Activated CD8-positive, alpha-beta memory T cell treated with anti-CD3 and anti-CD28 coated beads for 1 hour (primary cell): Measurements from ENCODE around the gene IQCB1.
A peak's percentile ranks its signal among the peaks of the same experiment; 100 is the strongest.
"Not testable (repeated sequence)": the region's sequence is repeated elsewhere in the genome, so short reads cannot be mapped to it uniquely, and the experiment has no call there.

Experiments used
- DNase-seq, 2 donors: peaks; one replicate each; pipeline ENCODE4 v3.0.0-alpha.2; 2020; ENCODE audit warnings: low read depth in 1 of 2; ENCODE audit errors: extremely low read depth in 1 of 2

IQCB1 gene, protein sequence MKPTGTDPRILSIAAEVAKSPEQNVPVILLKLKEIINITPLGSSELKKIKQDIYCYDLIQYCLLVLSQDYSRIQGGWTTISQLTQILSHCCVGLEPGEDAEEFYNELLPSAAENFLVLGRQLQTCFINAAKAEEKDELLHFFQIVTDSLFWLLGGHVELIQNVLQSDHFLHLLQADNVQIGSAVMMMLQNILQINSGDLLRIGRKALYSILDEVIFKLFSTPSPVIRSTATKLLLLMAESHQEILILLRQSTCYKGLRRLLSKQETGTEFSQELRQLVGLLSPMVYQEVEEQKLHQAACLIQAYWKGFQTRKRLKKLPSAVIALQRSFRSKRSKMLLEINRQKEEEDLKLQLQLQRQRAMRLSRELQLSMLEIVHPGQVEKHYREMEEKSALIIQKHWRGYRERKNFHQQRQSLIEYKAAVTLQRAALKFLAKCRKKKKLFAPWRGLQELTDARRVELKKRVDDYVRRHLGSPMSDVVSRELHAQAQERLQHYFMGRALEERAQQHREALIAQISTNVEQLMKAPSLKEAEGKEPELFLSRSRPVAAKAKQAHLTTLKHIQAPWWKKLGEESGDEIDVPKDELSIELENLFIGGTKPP

DNA sequence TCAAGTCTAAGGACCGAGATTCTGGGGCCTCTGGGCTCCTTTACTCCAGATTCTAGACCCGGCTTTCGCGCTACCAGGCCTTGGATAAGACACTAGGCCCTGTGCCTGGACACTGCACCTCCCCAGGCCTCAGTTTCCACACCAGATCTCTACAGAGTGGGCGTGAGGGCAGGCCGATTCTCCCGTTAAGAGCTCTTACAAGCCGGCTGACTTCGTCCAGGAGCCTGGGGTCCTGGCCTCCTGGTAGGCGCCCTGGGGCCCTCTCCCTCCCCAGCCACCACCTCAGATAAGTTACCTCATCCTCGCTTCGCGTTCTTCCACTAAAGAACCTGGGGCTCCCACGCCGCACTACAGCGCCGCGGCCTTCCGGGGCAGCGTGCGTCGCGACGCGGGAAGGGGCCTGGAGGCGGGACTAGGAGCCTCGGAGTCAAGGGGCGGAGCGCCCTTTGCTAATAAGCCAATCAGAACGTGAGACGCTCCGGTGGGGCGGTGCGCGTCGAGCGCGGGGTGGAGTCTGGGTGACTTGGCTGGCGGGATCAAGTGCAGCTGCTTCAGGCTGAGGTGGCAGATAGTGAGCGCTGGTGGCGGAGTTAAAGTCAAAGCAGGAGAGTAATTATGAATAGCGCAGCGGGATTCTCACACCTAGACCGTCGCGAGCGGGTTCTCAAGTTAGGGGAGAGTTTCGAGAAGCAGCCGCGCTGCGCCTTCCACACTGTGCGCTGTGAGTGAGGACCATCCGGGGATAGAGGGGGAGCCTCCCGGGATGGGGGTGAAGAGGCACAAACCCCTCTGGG is at the start of gene IQCB1, which contains the start of gene EAF2:
Gene IQCB1 (minus strand): TSS at position 390 of the 794 bp plus-strand sequence. CDS start 6,100 bp downstream, outside the sequence.
Gene EAF2 (plus strand): TSS at position 539 of the 794 bp plus-strand sequence. CDS start 77 bp downstream, at position 616.
- DNase-seq = peak; percentile 85 to 88

DNA sequence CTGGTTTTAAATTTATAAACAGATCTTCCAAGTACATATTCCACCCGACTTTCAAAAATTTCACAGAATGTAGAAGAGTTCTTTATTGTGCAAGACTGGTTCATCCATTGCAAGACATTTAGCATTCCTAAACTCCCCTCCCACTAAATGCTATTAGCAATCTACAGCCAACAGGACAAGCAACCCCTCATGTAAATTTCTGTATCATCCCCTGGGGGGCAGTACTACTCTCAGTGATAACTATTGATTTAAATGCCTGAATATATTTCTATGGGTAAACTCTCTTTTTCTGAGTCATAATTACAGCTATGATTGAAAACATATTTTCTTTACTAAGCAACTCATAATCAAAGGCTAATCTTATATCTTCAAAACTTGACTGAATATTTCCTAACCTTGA is 48.6 kb upstream of the IQCB1 start:
- no peak for DNase-seq

DNA sequence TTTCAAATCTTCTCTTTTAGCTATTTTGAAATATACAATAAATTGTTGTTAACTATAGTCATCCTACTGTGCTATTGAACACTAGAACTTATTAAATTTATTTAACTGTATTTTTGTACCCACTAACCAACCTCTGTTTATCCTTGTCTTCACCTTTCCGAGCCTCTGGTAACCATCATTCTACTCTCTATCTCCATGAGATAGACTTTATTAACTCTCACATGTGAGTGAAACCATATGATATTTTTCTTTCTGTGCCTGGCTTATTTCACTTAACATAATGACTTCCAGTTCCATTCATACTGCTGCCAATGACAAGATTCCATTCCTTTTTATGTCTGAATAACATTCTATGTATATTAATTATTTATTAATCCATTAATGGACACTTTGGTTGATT is 43.6 kb upstream of the IQCB1 start:
- DNase-seq = no peak

DNA sequence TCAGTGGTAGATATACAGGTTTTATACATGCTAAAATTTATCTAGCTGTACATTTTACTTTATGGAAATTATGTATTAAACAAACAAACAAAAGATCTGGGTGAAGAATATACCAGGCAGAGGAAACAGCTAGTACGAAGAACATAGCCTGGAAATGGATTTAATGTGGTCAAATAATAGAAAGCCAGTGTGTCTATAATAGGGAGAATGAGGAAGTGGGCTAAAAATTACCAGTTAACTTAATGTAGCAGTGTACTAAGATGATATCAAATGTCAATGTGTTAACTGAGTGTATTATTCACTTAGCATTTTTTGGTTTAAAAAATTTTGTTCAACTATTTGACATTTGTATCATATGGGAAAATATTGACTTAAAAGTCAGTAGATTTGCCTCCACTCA is 36.6 kb upstream of the IQCB1 start:
- no peak for DNase-seq

DNA sequence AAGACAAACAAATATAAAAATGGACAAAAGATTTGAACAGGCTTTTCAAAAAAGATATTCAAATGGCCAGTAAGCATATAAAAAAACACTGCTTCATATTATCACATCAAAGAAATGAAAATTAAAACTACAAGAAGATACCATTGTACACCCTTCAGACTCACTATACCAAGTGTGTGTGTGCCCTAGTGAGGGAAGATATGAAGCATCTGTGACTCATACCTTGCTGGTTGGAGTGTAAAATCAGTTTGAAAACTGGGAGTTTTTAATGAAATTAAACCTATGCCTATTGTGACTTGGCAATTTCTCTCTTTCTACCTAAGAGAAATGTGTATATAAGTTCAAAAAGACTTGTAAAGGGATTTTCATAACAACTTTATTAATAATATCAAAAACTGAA is 35.9 kb upstream of the IQCB1 start:
- DNase-seq = no peak

DNA sequence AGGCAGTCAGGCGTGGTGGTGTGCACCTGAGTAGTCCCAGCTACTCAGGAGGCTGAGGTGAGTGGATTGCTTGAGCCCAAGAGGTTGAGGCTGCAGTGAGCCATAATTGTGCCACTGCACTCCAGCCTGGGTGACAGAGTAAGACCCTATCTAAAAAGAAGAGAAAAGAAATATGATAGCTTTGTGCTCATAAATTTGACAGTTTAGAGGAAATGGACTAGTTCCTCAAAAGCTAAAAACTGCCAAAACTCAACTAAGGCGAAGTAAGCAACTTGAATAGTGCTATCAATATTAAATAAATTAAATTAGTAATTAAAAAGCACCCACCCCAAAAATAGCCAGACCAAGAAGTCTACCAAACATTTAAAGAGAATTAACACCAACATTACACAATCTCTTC is 34.9 kb upstream of the IQCB1 start:
- DNase-seq = no peak

DNA sequence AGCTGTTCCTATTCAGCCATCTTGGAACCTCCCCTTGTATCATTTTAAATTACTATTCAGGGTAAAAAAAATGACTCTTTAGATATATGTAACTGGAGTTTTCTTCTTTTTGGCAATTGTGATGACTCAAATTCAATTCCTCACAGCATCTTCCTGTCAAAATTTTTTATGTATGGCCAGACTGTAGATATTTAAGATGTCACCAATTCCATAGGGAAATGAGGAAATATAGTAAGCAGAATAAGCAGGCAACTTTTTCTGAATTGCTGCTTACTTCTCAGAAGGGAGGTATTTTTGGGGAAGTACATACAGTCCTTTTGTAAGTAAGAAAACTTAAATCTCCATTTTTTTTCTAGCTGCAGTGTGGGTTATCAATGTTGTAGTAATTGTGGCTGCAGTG is 28.9 kb upstream of the IQCB1 start:
- DNase-seq = no peak

DNA sequence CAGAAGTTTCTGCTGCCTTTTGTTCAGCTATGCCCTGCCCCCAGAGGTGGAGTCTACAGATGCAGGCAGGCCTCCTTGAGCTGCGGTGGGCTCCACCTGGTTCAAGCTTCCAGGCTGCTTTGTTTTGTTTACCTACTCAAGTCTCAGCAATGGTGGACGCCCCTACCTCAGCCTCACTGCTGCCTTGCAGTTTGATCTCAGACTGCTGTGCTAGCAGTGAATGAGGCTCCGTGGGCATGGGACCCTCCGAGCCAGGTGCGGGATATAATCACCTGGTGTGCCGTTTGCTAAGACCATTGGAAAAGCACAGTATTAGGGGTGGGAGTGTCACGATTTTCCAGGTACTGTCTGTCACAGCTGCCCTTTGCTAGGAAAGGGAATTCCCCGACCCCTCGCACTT is 28.4 kb upstream of the IQCB1 start:
- not testable (repeated sequence) for DNase-seq

DNA sequence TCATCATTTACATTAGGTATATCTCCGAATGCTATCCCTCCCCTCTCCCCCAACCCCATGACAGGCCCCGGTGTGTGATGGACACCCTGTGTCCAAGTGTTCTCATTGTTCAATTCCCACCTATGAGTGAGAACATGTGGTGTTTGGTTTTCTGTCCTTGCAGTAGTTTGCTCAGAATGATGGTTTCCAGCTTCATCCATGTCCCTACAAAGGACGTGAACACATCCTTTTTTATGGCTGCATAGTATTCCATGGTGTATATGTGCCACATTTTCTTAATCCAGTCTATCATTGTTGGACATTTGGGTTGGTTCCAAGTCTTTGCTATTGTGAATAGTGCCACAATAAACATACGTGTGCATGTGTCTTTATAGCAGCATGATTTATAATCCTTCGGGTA is 22.9 kb upstream of the IQCB1 start:
- DNase-seq = not testable (repeated sequence)

DNA sequence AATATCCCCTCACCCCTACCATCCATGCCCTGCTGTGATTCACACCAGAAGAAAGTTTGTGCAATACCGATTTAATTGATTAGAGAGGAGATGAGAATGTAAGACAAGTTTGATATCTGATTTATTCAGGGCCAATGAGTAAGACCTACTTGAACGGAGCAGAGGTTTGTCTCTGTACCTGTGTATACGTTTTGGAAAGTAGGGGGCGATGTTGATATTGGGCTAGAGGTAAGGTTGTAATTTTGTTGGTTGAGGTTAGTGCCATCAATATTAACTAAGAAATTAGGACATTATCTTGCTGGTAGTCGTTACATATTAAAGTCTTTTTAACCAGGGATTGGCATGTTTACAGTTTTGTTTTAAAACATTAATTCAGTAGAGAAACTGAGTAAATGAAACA is 20.7 kb upstream of the IQCB1 start:
- no peak for DNase-seq

DNA sequence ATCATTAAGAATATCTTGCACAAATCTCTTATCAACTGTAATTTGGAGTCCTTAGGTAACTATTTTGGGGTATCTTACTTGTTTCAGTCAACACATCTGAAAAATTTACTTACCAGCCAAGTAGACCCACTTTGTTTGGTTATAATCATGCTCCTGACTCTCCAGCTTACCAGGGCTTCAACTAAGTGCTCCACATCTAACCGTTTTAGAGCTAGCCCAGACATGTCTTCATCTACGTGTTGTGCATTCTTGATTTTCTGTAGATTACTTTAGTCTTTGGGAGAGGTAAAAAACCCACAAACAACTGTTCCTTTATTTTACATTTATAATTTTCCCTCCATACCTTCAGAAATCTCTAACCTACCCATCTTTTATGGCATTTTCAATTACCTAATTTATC is 17.4 kb upstream of the IQCB1 start:
- DNase-seq = no peak

DNA sequence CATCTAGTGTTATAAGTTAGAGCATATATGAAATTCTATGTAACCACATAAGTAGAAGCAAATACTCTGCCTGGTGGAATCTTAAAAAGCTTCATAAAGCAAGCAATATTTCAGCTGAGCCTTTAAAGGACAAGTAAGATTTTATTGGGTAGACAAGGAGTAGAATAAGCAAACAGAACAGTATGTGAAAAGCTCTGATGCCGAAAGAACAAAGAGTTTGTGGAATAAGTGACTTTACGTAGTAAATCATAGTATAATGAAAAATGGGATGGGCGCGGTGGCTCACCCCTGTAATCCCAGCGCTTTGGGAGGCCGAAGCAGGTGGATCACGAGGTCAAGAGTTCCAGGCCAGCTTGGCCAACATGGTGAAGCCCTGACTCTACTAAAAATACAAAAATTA is 10.0 kb upstream of the IQCB1 start:
- DNase-seq = no peak

DNA sequence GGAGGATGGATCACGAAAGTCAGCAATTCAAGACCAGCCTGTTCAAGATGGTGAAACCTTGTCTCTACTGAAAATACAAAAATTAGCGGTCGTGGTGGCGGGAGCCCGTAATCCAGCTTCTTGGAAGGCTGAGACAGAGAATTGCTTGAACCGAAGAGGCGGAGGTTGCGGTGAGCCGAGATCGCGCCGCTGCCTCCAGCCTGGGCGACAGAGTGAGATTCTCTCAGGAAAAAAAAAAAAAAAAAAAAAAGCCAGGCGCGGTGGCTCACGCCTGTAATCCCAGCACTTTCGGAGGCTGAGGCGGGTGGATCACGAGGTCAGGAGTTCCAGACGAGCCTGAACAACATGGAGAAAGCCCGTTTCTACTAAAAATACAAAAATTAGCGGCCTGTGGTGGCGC is 5.1 kb upstream of the IQCB1 start:
- no peak for DNase-seq

DNA sequence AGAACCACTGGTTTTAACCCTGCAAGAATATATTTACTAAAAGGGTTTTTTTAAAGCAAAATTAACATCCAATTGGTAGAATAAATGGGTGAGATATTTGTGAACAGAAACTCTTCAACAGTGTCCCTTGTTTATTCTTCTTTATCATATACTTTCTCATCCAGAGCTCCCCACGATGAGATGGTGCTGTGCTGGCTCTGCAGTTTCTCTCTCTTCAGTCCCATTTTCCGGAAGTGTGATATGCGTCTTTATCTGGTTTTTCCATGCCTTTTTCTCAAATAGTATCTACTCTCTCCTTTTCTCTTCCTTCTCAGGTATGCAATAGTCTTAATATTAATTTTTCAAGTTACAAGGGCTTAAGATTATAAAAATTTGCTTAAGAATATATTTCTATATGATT is 1.6 kb upstream of the IQCB1 start:
- no peak for DNase-seq

DNA sequence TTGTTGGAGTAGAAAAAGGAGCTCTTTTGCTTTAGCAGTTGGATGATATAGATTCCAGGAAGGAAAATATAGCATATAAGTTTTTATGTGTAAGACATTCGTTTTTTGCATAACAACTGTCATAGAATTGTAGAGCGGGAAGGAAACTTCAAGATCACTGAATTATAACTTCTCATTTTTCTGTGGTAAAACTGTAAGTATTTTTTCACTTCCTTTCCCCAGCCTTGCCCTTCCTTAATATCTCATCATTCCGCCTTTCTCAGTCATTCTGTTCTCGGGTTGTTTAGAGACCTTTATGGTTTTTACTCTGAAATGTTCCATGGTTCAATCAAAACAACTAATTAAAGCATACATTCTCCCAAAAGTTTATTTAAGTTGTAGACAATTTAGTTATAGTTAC is 1.2 kb upstream of the IQCB1 start:
- no peak for DNase-seq

DNA sequence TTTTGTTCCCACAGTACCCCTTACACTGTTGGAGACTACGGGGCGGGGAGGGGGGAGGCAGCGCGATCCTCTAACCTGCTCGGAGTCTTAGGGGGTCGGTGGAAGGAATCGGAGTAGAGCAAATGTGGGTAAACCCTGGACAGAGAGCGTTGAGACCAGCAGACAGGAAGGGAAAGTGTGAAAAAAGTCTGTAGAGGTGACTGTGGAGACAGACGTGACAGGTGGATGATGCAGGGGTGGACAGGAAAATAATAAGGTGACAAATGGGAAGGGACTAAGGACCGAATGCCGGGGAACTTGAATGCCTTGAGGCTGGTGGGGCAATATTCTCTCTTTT is 573 bp upstream of the IQCB1 start:
- no peak for DNase-seq

DNA sequence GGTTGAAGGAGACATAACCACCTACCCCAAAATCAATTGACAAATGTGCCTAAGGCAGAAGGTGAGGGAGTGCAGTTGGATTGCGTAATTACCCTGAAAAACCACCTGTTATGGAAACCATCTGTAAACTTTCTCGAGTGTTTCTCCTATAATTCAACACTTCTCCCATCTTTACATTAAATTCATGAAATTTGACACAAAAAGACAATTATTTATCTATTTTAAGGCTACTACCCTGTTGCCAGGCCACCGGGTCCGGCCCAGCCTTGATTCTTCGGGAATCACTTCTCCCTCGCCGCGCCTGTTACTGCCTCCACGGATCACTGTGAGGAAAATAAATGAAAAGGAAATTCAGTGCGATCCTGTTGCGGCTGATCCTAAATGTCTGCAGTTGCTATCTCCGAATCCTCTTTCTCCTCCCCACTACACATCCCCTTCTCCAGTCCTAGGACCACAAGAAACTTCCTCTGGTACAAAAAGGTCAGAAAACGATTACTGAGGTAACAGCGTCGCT is 646 bp downstream of the IQCB1 start:
- DNase-seq = no peak

DNA sequence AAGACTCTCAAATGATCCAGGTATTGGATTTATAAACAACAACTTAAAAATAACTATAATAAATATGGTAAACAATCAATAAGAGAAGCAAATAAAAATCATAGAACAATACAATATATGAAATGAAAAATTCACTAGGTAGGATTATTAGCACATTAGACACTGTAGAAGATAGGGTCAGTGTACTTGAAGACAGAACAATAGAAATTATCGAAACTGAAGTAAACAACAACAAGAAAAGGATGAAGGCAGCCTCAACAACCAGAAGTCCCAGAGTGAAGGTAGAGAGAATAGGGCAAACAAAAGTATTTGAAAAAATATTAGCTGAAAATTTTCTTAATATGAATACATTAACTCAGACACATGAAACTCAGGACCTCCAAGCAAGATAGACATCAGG is 11.9 kb downstream of the IQCB1 start:
- DNase-seq = no peak

DNA sequence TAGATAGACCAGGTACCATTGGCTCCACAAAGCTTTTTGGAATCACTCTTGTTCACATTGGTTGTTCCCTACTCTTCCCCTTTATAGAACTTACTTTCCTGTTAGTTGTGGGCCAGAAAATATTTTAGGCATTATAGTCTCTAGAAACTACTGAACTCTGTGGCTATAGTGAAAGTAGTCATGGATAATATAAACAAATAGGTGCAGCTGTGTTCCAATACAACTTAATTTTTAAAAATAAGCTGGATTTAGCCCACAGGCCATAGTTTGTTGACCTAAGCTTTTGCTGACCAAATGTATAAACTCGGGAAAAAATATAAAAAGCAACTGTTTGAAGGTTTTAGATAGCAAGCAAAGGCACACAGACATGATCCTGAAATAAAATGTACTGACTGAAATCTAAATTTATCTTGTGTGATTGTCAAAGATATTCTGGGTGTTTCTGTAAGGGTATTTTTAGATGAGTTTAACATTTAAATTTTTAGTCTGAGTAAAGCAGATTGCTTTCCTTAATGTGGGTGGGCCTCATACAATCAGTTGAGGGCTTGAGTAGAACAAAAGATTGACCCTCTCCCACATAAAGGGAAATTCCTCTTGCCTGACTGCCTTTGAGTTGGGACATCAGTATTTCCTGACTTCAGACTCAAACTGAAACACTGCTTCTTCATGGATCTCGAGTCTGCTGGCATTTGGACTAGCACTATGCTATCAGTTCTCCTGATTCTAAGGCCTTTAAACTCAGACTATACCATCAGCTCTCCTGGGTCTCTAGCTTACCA is 13.2 kb downstream of the IQCB1 start:
- DNase-seq = no peak

DNA sequence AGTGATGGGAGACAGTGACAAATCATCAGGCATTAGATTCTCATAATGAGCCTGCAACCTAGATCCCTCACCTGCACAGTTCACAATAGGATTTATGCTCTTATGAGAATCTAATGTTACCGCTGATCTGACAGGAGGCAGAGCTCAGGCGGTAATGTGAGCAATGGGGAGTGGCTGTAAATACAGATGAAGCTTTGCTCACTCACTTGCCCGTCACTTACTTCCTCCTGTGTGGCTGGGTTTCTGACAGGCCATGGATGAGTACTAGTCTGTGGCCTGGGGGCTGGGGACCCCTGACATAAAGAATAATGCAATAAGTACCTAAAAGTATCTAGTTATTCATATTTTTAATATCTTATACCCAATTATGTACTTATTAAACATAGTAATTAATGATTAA is 15.6 kb downstream of the IQCB1 start:
- no peak for DNase-seq

DNA sequence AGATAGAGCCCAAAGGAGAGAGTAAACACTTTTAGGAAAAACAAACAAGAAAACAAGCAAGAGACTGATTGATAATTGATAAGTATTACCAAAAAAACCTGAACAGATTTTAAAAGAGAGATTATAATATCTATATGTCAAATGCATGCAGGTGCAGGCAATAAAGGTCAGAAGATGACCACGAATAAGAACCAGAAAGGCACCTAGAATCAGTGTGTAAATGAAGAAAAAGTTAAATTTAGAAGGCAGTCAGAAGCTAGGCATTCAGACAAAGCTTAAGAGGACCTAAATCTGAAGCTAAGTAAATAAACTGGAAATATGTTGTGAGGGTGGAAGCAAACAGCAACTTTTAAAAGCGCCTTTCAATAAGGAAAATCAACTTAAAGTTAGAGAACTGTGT is 16.3 kb downstream of the IQCB1 start:
- no peak for DNase-seq
